ENCODE results near the gene XCL1. TPM values are rescaled to one million over a fixed set of nuclear protein-coding genes. Genes with fewer than 3 reads are reported as not detected.
"Not testable (repeated sequence)": the region's sequence is repeated elsewhere in the genome, so short reads cannot be mapped to it uniquely, and the experiment has no call there.

Gene XCL1
- total RNA-seq, 1 donor from 2014 or later, result not detected

DNA sequence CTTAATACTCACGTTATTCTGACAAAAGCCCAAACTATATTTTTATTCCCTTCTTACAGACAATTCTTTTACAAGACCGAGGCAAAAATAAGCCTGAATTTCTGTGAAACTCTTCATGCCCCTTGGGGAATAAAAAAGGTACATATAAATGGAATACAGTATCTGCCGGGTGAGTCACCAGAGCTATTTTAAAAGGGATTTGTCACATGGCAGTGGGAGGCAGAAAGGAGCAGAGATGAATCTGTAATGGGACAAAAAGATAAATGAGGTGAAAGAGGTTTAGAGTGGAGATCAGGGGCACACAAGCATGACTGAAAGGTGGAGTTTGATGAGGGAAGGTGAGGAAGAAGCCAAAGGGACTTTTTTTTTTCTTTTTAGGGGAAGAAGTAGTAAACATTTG lies 8.8 kb downstream of the XCL1 start:
- TF ChIP-seq, protein P1, sequence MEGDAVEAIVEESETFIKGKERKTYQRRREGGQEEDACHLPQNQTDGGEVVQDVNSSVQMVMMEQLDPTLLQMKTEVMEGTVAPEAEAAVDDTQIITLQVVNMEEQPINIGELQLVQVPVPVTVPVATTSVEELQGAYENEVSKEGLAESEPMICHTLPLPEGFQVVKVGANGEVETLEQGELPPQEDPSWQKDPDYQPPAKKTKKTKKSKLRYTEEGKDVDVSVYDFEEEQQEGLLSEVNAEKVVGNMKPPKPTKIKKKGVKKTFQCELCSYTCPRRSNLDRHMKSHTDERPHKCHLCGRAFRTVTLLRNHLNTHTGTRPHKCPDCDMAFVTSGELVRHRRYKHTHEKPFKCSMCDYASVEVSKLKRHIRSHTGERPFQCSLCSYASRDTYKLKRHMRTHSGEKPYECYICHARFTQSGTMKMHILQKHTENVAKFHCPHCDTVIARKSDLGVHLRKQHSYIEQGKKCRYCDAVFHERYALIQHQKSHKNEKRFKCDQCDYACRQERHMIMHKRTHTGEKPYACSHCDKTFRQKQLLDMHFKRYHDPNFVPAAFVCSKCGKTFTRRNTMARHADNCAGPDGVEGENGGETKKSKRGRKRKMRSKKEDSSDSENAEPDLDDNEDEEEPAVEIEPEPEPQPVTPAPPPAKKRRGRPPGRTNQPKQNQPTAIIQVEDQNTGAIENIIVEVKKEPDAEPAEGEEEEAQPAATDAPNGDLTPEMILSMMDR (IDR thresholded peaks at IDR 0.05; ENCODE audit: insufficient read depth, low read length, severe bottlenecking), result no peak
- DNase-seq (ENCODE audit: low read depth) (peak; percentile 26), FAIRE-seq (no peak)
- Histone ChIP-seq H3K27me3 (ENCODE audit: control insufficient read depth, insufficient read depth, low read length) (no peaks in the 10 kb centered on the region), H3K36me3 (ENCODE audit: control insufficient read depth, insufficient read depth, low read length) (no peaks in the 10 kb centered on the region), H3K4me3 (ENCODE audit: low read depth, low read length) (no peak overlapping the region)

DNA sequence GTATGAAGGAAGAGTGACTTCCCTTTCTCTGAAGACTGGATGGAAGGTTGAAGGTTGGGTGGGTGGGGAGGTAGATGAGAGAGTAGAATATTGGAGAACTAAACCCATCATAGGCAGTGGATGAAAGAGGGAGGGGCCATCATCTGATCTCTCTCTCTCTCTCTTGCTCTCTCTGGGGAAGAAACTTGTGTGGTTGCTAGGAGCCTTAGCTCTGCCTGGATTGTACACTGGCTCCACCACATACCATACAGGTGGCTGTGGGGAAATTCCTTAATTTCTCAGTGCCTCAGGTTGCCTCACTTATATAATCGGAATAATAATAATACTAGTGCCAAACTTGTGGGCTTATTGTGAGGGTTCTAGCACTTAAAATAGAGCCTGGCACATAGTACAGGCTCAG lies 9.5 kb downstream of the XCL1 start:
- FAIRE-seq (no peak), DNase-seq (ENCODE audit: low read depth) (peak; percentile 10)
- no peaks in the 10 kb centered on the region for H3K36me3 ChIP-seq (ENCODE audit: control insufficient read depth, insufficient read depth, low read length)
- H3K4me3 ChIP-seq (ENCODE audit: low read depth, low read length), result no peak overlapping the region
- TF ChIP-seq, protein P1 (IDR thresholded peaks at IDR 0.05; ENCODE audit: insufficient read depth, low read length, severe bottlenecking), result no peak
- peaks cover 2% of the 10 kb centered on the region for H3K27me3 ChIP-seq (ENCODE audit: control insufficient read depth, insufficient read depth, low read length)

DNA sequence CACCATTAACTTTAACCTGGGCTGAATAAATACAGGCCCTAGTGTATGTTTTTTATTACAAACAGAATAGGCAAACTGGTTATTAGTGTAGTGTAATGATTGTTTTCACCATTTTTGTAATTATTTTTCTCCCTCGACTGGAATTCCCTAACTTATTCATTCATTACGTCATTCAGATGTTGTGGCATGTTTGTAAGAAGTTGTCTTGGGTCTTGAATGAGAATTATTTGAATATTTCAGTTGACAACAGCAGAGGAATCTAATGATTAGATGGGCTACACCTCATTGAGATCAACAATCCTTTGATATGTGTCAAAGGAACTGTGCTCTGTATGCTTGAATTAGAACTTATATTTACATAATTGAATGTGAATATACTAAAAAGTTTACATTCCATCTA lies 12.8 kb downstream of the XCL1 start:
- Histone ChIP-seq H3K27me3 (ENCODE audit: control insufficient read depth, insufficient read depth, low read length) (peaks cover 3% of the 10 kb centered on the region), H3K4me3 (ENCODE audit: low read depth, low read length) (no peak overlapping the region), H3K36me3 (ENCODE audit: control insufficient read depth, insufficient read depth, low read length) (no peaks in the 10 kb centered on the region)
- DNase-seq (ENCODE audit: low read depth) (no peak), FAIRE-seq (no peak)
- TF ChIP-seq, protein P1 (IDR thresholded peaks at IDR 0.05; ENCODE audit: insufficient read depth, low read length, severe bottlenecking), result no peak

DNA sequence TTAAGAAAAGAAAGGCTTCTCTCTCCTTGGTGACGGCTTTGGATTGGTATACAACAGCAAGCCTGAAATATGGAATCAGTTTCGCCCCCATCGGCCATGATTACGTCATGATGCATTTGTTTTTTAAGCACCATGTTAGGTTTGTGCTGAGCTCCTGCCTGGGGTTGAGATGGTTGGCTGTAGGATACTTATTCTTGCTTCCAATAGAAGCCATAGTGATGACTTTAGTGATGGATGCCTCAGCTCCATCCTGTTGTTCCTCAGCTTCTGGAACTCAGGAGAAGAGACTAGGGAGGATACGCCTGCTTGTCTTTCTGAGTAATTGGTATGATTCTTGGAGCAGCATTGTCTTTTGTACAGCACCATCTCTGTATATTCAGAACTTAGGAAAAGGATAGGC lies 14.7 kb downstream of the XCL1 start:
- DNase-seq (ENCODE audit: low read depth), result no peak

DNA sequence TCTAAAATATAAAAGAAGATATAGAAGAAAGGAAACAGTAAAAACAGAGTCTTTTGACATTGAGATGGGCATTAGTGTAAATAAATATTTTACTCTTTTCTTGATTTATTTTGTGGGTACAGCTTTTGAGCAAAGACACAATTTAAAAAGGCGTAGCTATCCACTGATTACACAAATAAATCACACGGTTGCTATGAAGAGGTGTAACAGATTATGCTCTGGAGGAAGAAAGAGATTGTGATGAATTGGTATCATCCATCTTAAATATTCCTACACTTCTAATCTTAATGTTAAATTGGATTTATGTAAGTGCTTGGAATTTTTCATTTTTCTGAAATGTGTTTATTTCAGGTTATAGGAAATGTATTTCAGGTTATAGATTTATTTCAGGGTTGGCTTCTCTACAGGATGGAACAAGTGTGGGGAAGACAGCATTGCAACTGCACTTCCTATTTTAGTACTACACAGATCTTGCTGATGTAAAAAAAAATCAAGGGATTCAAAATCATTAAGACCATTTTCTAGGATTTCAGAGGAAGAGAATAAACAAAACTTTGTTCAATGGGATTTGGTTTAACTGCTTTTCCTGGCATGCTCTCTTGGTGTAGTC lies 15.3 kb downstream of the XCL1 start:
- Histone ChIP-seq H3K27me3 (ENCODE audit: control insufficient read depth, insufficient read depth, low read length) (peaks cover 3% of the 10 kb centered on the region), H3K36me3 (ENCODE audit: control insufficient read depth, insufficient read depth, low read length) (no peaks in the 10 kb centered on the region), H3K4me3 (ENCODE audit: low read depth, low read length) (no peak overlapping the region)
- FAIRE-seq (no peak), DNase-seq (ENCODE audit: low read depth) (no peak)
- TF ChIP-seq, protein P1 (IDR thresholded peaks at IDR 0.05; ENCODE audit: insufficient read depth, low read length, severe bottlenecking), result no peak

More for the DNA sequence above, 14.7 kb downstream of the XCL1 start:
- no peak for FAIRE-seq
- Histone ChIP-seq H3K36me3 (ENCODE audit: control insufficient read depth, insufficient read depth, low read length) (no peaks in the 10 kb centered on the region), H3K4me3 (ENCODE audit: low read depth, low read length) (no peak overlapping the region), H3K27me3 (ENCODE audit: control insufficient read depth, insufficient read depth, low read length) (peaks cover 3% of the 10 kb centered on the region)
- TF ChIP-seq, protein P1 (IDR thresholded peaks at IDR 0.05; ENCODE audit: insufficient read depth, low read length, severe bottlenecking), result no peak

DNA sequence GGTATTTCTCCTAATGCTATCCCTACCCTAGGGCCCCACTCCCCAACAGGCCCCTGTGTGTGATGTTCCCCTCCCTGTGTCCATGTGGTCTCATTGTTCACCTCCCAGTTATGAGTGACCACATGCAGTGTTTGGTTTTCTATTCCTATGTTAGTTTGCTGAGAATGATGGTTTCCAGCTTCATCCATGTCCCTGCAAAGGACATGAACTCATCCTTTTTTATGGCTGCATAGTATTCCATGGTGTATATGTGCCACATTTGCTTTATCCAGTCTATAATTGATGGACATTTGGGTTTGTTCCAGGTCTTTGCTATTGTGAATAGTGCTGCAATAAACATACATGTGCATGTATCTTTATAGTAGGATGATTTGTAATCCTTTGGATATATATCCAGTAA lies 19.0 kb downstream of the XCL1 start:
- not testable (repeated sequence) for DNase-seq (ENCODE audit: low read depth); FAIRE-seq

More for the DNA sequence above, 19.0 kb downstream of the XCL1 start:
- H3K36me3 ChIP-seq (ENCODE audit: control insufficient read depth, insufficient read depth, low read length); H3K27me3 ChIP-seq (ENCODE audit: control insufficient read depth, insufficient read depth, low read length); H3K4me3 ChIP-seq (ENCODE audit: low read depth, low read length): not testable (repeated sequence)
